Pancreas (tissue), 10 donors: ENCODE data around the gene PRKAR2B. TPM values are rescaled to one million over a fixed set of nuclear protein-coding genes. Genes with fewer than 3 reads are reported as not detected.
"Not testable (repeated sequence)": the region's sequence is repeated elsewhere in the genome, so short reads cannot be mapped to it uniquely, and the experiment has no call there.

ENCODE experiments used
- ATAC-seq, 4 donors: fragments of 200-7000 bp; cut with Tn5 transposase; one replicate each; pipeline versions ENCODE4 v1.8.0 to v1.9.1; 2020; ENCODE audit warnings: mild to moderate bottlenecking in 4 of 4, moderate library complexity in 4 of 4
- DNase-seq, 6 donors: peaks; one replicate each; pipeline ENCODE4 v3.0.0-alpha.2; 2020
- FAIRE-seq: peaks from 2 replicates; lab custom pipeline; 2012; peaks lifted over from hg19 to GRCh38; lab: Jason Lieb, UNC
- H3K27ac ChIP-seq, 4 donors: fragments of 200-600 bp; sonication (generic); 1 replicate in 3 of 4; 2 replicates in 1 of 4; pipeline versions ENCODE4 v1.5.0 to v1.8.0; 2020
- H3K27me3 ChIP-seq, 4 donors: fragments of 200-600 bp; one replicate each; pipeline ENCODE4 v1.8.0; 2021
- H3K36me3 ChIP-seq, 3 donors: fragments of 200-600 bp; sonication (generic) in 1 of 3; one replicate each; pipeline versions ENCODE4 v1.5.0 to v1.8.0; 2020 to 2021
- H3K4me1 ChIP-seq, 3 donors: fragments of 200-600 bp; one replicate each; pipeline ENCODE4 v1.8.0; 2021
- H3K4me3 ChIP-seq, 4 donors: fragments of 200-600 bp; sonication (generic) in 2 of 4; one replicate each; pipeline versions ENCODE4 v1.5.0 to v1.8.0; 2020 to 2021
- H3K9me3 ChIP-seq, 4 donors: fragments of 200-600 bp; one replicate each; pipeline ENCODE4 v1.8.0; 2021
- CTCF ChIP-seq, 4 donors: fragments of 200-600 bp; sonication (generic) in 3 of 4; IDR thresholded peaks; one replicate each; pipeline versions ENCODE4 v1.5.0 to v1.8.0; 2021; ENCODE audit warnings: antibody characterized with exemption in 4 of 4
- WGBS, 2 donors: extraction: QIAGEN DNeasy Blood & Tissue Kit; methylation state at CpG; one replicate each; pipeline ENCODE4 v1.1.7; 2013; 5-methylcytosine and 5-hydroxymethylcytosine counted together
- intact Hi-C, 3 donors: fragments of 100-400 bp; cut with DNase I; formaldehyde crosslinking; loops; one replicate each; pipeline versions ENCODE4 v1.11.1 to v1.14.2; 2022
- polyA plus RNA-seq, 2 donors: library from polyadenylated mRNA; stranded (reverse); fragments of 200-250 nt; gene quantifications; one replicate each; pipeline ENCODE4 v1.2.3, GENCODE V29; 2013
- total RNA-seq, 6 donors: library from RNA; stranded (reverse); fragmentation: NEBNext Ultra II Directional in 4 of 6; extraction: Animal tissue kit (Norgen Biotek cat#: 25700) in 4 of 6; gene quantifications; one replicate each; pipeline versions ENCODE4 v1.2.1 to v1.2.4, GENCODE V29; 2021 to 2023
- donor health status: healthy with polysubstance abuse.
- donor health status: DM: no; HTN: no; CAD: no; lungs with moderate emphysema.
- donor health status: DM: no; HTN: no; CAD: no.
- donor health status: control.
- donor health status: control.
- donor health status: Bipolar disorder and iron deficiency.
- donor health status: DM: yes; HTN: yes; CAD: no.
- donor health status: DM: no; HTN: no; CAD: no.
- donor health status: DM: no; HTN: no; CAD: no.
- donor health status: DM: yes; HTN: yes; CAD: no.

PRKAR2B gene
- total and polyA plus RNA-seq, 8 donors: 5.8 to 9.9 (median 7.6) TPM

GRCh38 chr7:107150375-107151073 is 106.0 kb downstream of the PRKAR2B start:
- 23 to 27% methylated on average over 4 of the region's 4 CpGs for WGBS, 2 donors
- TF ChIP-seq CTCF (IDR thresholded peaks at IDR 0.05): peak; percentile 20 to 55 (median 44)
- intact Hi-C loops: loop anchor here in 1 of 3 donors (10.0 kb wide), 1 partner anchor 356 kb away; no protein-coding TSS in a partner anchor
- DNase-seq (peak in 5 of 6 donors; percentile 46 to 78 (median 62)), ATAC-seq (peak; percentile 64 to 85 (median 81)), FAIRE-seq (peak; percentile 97)
- H3K4me1 ChIP-seq: no peaks in the 10 kb centered on the region
- H3K4me3 ChIP-seq: no peak overlapping the region
- H3K27me3 ChIP-seq: no peaks in the 10 kb centered on the region
- H3K27ac ChIP-seq: no peak overlapping the region
- no peaks in the 10 kb centered on the region for H3K36me3 ChIP-seq
- no peaks in the 10 kb centered on the region for H3K9me3 ChIP-seq

- no peak for DNase-seq
- intact Hi-C loops: loop anchor here in 1 of 3 donors (10.0 kb wide), 1 partner anchor 357 kb away; no protein-coding TSS in a partner anchor
- Histone ChIP-seq H3K27ac (no peak overlapping the region), H3K4me3 (no peak overlapping the region), H3K36me3 (no peaks in the 10 kb centered on the region), H3K9me3 (no peaks in the 10 kb centered on the region), H3K4me1 (no peaks in the 10 kb centered on the region), H3K27me3 (no peaks in the 10 kb centered on the region)
- no peak for TF ChIP-seq CTCF (IDR thresholded peaks at IDR 0.05)
- 75 to 80% methylated on average over 7 of the region's 7 CpGs for WGBS, 2 donors
- no peak for ATAC-seq
- FAIRE-seq: no peak
Observed at GRCh38 chr7:107151538-107151937, 107.0 kb downstream of the PRKAR2B start.

- Histone ChIP-seq H3K4me3 (no peak overlapping the region), H3K36me3 (no peaks in the 10 kb centered on the region), H3K4me1 (no peaks in the 10 kb centered on the region), H3K27me3 (no peaks in the 10 kb centered on the region), H3K27ac (no peak overlapping the region), H3K9me3 (no peaks in the 10 kb centered on the region)
- TF ChIP-seq CTCF (IDR thresholded peaks at IDR 0.05): no peak
- intact Hi-C loops: loop anchor here in 1 of 3 donors (10.0 kb wide), 1 partner anchor 357 kb away; no protein-coding TSS in a partner anchor
- no peak for ATAC-seq
- FAIRE-seq: no peak
- no peak for DNase-seq
- 32 to 58% methylated on average over 4 of the region's 4 CpGs for WGBS, 2 donors
Observed at GRCh38 chr7:107152011-107152410, 107.5 kb downstream of the PRKAR2B start.

GRCh38 chr7:107154826-107155225 is 110.3 kb downstream of the PRKAR2B start:
- no peaks in the 10 kb centered on the region for H3K4me1 ChIP-seq
- WGBS, 2 donors: 91 to 93% methylated on average over 6 of the region's 6 CpGs
- H3K27ac ChIP-seq: no peak overlapping the region
- TF ChIP-seq CTCF (IDR thresholded peaks at IDR 0.05): no peak
- H3K27me3 ChIP-seq: no peaks in the 10 kb centered on the region
- FAIRE-seq (no peak), ATAC-seq (no peak), DNase-seq (no peak)
- no peaks in the 10 kb centered on the region for H3K9me3 ChIP-seq
- no peaks in the 10 kb centered on the region for H3K36me3 ChIP-seq
- no peak overlapping the region for H3K4me3 ChIP-seq
- intact Hi-C loops: loop anchor here in 1 of 3 donors (10.0 kb wide), 1 partner anchor 360 kb away; no protein-coding TSS in a partner anchor

GRCh38 chr7:107155726-107156125 is 111.2 kb downstream of the PRKAR2B start:
- H3K27ac ChIP-seq, H3K27me3 ChIP-seq, H3K36me3 ChIP-seq, FAIRE-seq, H3K4me1 ChIP-seq, H3K9me3 ChIP-seq, ATAC-seq, H3K4me3 ChIP-seq, DNase-seq: not testable (repeated sequence)
- intact Hi-C loops: loop anchor here in 1 of 3 donors (10.0 kb wide), 1 partner anchor 361 kb away; no protein-coding TSS in a partner anchor
- 82 to 91% methylated on average over 3 of the region's 3 CpGs for WGBS, 2 donors
